GM19240 (cell line): ENCODE results near the gene TEFM.
"Not testable (repeated sequence)": the region's sequence is repeated elsewhere in the genome, so short reads cannot be mapped to it uniquely, and the experiment has no call there.

Source experiments
- DNase-seq: peaks from one replicate; pipeline ENCODE4 v3.0.0; 2011; ENCODE audit warnings: low spot score; ENCODE audit not compliant: insufficient read length

The TEFM gene

DNA sequence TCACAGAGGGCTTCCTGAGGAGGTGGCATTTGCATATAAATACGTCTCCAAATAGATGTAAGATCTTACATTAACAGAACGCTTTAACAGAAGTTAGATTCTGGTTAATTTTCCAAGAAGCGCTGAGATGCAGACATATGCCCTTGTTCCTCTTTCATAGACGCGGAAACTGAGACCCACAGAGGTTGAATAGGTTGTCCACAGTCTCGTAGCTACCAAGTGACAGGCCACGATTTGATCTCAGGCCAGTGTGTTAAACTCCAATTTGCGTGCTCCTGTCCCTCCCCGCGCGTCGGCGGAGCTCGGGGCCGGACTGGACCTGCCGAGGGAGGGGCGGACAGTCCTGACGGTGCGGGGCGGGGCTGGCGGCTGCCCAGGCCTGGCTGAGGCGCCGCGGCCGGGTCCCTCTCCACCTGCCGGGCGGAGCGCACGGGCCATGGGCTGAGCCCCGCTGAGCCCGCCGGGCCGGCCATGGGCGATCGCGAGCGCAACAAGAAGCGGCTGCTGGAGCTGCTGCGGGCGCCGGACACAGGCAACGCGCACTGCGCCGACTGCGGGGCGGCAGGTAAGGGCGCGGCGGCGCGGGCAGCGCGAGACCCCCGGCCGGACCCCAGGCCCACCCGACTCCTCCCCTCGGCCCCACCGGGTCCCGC is 15.6 kb upstream of the TEFM start, which contains the start of gene ADAP2:
TSS of gene ADAP2 (plus strand) at position 402 of the 653 bp plus-strand sequence. CDS start at position 472, 70 bp downstream.
- no peak for DNase-seq

DNA sequence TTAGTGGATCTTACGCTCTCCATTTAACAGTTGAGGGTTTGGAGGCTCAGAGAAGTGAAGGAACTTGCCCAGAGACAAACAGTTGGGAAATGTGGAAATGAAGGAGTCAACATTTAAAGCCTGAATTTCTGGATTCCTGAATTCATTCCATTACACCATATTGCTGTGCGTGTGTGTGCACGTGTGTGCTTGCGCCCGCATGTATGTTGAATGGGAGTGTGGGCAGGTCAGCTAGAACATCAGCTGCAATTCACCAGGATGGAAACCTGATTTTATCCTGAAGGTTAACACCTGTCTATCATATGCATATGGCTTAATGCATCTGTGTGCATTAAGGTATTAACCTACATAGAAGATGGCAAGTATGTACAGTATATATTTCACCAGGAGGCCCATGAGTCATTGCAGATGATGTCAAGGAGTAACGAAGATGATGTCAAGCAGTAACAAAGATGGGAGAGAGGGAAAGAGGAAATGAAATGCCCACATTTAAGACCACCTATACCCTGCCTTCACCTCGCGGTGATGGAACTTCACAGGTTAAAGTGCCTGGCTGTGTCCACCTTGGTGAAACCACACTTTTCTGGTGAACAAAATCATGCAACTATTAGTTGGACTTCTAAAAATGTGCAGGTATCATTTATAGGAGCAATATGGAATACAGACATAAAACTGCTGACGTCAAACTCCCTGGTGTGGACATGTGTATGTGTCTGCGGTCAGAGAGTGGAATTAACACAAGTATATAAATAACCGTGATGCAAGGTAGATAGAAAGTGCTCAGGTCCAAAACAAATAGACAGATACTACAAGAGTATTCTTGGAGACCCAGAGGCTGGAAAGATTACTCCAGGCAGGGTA is 14.9 kb upstream of the TEFM start:
- DNase-seq, result no peak

DNA sequence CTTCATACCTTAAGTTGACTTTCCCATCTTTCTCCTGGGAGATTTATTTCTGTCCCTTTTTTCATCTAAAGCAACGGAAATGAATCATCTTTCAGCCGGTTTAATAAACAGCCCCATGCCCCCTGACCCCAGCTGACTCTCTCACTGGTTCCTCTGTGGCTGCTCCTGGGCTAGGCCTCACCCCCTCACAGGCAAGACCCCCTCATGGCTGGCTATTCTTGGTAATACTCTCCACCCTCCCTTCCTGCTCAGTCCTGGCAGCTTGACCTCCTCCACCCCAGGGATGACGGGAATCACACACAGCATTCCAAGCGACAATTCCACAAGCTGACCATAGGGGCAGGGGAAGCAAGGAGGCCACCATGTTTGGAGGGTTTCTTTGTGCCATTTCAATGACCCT is 14.2 kb upstream of the TEFM start:
- no peak for DNase-seq

DNA sequence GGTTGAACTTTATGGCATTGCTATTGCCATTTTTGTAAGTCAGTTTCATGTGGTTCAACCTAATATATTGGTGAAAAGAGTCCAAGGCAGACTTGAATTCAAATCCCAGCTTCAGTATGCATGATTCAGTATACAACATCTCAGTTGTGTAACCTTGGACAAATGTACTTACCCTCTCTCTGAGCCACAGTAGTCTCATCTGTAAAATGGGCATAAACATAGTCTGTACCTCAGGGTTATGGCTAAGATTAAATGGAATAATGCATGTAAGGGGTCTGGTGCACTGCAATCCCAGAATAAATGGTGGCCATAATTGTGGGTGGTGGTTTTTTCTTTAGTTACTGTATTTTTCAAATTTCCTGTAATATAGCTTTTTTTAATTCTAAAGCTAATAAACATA is 11.0 kb upstream of the TEFM start:
- DNase-seq, result no peak

DNA sequence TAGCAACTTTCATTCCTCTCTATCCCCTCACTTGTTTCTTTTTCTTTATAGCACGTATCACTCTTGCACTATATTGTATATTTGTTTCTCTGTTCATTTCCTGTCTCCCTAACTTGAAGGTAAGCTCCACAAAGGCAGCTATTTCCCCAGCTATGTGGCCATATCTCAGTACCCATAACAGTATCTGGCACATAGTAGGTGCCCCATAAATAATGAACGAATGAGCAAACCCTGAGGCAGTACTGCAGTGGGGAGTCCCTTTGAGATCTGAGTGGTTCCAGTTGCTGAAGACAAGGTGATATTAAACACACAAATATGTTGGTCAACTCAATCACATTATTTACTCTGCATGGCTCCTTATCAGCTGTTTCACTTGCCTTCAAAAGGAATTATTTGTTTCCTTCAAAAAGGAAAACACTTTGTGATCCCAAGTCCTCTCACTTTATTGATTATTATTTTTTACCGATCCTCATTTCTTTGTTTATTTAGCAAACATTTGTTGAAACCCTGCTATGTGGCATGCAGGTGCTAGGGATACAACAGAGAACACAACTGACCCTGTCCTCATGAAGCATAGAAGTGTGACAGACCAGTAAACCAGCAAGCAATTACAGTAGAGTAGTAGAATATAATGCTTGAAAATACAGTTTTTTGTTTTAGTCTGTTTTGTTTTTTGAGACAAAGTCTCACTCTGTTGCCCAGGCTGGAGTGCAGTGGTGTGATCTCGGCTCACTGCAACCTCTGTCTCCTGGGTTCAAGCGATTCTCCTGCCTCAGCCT is 10.0 kb upstream of the TEFM start:
- no peak for DNase-seq

DNA sequence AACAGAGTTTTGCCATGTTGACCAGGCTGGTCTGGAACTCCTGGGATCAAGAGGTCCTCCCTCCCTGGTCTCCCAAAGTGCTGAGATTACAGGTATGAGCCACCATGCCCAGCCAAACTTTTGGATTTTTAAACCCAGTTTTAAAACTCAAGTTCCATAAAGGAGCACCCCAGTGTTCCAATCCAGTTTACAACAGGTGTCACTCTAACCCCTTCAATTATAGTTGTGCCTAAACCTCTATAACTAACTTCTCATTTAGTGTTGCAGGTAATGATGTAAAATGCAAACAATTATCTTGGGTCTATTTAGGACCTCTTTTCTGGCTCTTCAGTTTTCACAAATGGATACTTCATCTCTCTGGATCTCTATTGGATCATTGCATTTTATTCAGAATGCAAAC is 7.9 kb upstream of the TEFM start:
- no peak for DNase-seq

DNA sequence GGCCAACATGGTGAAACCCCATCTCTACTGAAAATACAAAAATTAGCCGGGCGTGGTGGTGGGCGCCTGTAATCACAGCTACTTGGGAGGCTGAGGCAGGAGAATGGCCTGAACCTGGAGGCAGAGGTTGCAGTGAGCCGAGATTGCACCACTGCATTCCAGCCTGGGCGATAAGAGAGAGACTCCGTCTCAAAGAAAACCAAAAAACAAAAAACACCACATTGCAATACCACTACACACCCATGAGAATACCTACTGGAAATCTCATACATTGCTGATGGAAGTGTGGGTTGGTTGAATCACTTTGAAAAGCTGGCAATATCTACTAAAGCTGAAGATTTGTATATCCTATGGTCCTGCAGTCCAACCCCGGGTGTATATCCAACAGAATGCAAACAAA is 4.1 kb upstream of the TEFM start:
- DNase-seq, result not testable (repeated sequence)

DNA sequence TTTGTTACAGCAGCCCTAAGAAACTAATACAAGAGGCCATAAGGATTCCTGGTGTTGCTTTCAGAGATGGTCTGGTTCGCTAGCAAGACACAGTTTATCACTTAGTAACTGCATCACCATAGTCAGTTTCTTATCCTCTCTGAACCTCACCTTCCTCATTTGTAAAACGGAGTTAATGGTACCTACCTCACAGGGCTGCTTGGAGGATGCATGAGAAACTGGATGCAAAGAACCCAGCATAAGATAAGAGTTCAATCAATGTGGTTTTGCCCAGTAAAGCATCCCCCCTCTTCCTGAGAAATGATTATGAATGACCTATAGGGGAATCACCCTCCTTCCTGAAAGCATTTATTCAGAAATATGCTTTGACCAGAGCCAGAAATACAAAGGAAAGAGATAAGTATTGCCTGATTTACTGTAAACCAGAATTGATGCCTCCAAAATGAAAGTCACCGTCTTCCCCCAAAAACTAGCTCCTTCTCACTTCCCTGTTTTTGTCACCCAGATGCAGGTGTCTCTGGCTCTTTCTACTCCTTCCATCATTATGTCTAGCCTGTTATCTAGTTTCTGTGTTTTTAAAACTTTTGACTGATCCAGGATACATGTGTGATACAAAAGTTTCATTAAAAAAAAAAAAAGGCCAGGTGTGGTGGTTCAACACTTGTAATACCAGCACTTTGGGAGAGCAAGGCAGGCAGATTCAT is 2.8 kb upstream of the TEFM start:
- no peak for DNase-seq

DNA sequence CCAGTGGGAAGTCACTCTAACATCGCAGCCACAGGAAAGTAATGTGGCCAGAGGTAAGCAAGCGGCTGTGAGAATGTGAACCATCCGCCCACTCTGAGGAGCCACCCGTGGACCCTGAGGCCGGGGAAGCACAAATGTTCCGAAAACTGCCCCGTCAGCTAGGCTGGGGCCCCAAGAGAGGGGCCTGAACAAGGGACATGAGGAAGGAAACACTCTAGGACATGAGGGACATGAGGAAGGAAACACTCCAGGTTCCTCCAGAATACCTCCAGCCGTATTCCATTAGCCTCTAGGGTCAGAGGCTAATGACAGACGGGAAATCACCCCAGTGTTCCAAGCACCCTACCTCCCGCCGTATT is 317 bp downstream of the TEFM start:
- DNase-seq, result no peak

DNA sequence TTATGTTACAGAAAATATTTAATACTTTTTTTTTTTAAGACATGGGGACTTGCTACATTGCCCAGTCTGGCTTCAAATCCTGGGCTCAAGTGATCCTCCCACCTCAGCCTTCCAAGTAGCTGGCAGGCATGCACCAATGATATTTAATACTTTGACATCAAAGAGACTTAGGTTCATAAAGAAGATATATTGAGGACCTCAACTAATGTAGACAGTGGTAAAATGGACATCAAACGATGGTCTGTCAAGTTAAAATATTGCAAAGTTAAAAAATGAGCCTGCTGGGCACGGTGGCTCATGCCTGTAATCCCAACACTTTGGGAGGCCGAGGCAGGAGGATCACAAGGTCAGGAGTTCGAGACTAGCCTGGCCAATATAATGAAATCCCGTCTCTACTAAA is 8.7 kb downstream of the TEFM start:
- no peak for DNase-seq

DNA sequence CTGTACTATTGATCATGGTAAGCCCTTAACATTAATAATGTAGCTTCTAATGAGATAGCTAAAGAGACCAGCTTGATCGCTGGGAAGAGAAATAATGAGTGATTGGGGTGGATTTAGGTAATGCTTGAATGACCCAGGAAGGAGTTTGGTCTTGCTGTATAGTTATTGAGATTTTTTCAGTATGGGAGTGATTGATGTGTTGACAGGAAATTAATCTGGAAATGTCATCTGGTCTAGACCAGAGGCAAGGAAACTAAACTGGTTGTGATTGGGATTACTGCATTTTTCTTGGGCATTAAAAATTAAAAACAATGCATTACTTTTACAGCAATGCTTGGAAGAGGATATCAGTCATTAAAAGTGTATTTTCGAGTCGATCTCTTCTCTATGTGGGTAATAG is 11.8 kb downstream of the TEFM start:
- DNase-seq, result no peak

DNA sequence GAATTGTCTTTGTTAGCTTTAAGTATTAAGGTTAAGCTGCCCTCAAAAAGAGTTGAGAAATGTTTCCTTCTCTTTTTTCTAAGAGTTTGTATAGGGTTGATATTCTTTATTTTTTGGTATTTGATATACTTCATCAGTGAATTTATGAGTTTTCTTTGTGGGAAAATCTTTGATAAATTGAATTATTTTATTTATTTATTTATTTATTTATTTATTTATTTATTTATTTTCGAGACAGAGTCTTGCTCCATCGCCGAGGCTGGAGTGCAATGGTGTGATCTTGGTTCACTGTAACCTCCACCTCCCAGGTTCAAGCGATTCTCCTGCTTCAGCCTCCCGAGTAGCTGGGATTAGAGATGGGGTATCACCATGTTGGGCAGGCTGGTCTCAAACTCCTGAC is 19.9 kb downstream of the TEFM start:
- DNase-seq, result no peak

DNA sequence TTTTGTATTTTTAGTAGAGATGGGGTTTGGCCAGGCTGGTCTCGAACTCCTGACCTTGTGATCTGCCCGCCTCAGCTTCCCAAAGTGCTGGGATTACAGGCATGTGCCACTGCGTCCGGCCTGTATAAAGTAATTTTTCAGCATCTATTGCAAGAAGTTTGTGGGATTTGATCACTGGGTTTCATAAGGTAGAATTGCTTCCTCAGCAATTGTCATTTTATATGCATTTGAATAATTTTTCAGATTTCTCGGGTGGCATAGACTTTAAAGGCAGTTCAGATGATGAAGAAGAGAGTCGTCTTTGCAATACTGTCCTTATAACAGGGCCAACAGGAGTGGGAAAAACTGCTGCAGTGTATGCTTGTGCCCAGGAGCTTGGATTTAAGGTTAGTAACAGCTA is 37.0 kb downstream of the TEFM start:
- no peak for DNase-seq

DNA sequence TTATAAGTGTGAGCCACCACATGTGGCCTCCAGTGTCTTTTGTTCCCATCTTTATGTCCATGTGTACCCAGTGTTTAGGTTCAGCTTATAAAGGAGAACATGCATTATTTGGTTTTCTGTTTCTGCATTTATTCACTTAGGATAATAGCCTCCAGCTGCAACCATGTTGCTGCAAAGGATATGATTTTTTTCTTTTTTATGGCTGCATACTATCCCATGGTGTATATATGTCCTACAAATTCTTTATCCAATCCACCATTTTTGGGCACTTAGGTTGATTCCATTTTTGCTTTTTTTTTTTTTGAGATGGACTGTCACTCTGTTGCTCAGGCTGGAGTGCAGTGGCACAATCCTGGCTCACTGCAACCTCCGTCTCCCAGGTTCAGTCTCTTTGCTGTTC is 41.4 kb downstream of the TEFM start:
- DNase-seq, result no peak

DNA sequence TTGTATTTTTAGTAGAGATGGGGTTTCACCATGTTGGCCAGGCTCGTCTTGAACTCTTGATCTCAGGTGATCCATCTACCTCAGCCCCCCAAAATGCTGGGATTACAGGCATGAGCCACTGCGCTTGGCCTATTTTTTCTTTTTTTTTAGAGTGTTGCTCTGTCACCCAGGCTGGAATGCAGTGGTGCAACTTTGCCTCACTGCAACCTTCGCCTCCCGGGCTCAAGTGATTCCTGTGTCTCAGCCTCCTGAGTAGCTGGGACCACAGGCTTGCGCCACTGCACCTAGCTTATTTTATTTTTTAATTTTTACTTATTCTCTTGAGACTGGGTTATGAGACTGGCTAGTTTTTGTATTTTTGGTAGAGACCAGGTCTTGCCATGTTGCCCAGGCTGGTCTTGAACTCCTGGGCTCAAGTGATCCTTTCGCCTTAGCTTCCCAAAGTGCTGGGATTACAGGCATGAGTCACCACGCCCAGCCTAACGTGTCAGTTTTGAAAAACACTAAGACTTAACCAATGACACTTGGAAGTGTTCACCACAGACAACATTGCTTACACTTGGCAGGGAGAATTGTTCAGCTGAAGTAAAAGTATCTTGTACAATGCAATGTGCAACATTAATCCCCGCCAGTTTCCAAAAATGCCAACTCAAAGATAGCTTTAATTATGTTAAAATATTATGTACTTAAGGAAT is 47.3 kb downstream of the TEFM start:
- DNase-seq, result no peak

DNA sequence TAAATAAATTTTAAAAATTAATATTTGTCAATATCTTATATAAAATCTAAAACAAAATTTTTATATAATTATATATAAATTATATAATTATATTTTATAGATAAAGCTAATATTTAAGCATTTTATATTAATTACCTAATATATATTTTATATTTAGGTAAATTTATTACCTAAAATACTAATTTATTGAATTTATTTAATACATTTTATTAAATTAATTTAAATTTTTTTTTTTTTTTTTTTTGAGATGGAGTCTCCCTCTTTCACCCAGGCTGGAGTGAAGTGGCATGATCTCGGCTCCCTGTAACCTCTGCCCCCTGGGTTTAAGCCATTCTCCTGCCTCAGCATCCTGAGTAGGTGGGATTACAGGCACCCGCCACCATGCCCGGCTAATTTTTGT is 51.9 kb downstream of the TEFM start:
- no peak for DNase-seq
